Erythroblast (primary cell): ENCODE data around the gene RGR.

Experiments used
- GATA1 ChIP-seq: IDR thresholded peaks from 2 replicates; pipeline ENCODE4 v1.6.1; 2011; ENCODE audit warnings: low read depth, mild to moderate bottlenecking, control low read depth, low read length, moderate library complexity
- POLR2A ChIP-seq: IDR thresholded peaks from 2 replicates; pipeline ENCODE4 v1.6.1; 2011; ENCODE audit warnings: mild to moderate bottlenecking, low read length

GRCh38 chr10:84214612-84215235, 30.1 kb upstream of the RGR start:
- TF ChIP-seq POLR2A (no peak), GATA1 (no peak)
